GM12872 (cell line): ENCODE data around the gene MTRF1.

ENCODE experiments used
- TF ChIP-seq, protein P1 (sequence below): IDR thresholded peaks from 3 replicates; pipeline ENCODE4 v1.5.1; 2011; ENCODE audit warnings: low read depth, mild to moderate bottlenecking, low read length, moderate library complexity; ENCODE audit not compliant: insufficient read depth

The MTRF1 gene

DNA sequence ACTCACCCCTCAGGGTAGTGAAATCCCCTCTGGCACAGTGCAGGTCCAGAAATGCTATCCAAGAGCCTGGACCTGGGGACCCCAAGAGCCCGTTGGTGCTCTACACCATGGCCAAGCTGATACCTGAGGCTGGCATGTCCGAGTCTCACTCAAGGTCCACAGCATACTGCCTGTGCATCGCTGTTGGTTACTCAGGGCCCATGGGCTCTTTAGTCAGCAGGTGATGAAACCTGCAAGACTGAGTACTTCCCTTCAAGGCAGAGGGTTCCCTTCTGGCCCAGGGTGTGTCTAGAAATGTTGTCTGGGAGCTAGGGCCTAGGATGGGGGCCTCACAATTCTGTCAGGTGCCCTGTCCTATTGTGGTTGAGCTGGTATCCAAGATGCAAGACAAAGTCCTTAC lies 49.5 kb downstream of the MTRF1 start:
- TF ChIP-seq, protein P1, sequence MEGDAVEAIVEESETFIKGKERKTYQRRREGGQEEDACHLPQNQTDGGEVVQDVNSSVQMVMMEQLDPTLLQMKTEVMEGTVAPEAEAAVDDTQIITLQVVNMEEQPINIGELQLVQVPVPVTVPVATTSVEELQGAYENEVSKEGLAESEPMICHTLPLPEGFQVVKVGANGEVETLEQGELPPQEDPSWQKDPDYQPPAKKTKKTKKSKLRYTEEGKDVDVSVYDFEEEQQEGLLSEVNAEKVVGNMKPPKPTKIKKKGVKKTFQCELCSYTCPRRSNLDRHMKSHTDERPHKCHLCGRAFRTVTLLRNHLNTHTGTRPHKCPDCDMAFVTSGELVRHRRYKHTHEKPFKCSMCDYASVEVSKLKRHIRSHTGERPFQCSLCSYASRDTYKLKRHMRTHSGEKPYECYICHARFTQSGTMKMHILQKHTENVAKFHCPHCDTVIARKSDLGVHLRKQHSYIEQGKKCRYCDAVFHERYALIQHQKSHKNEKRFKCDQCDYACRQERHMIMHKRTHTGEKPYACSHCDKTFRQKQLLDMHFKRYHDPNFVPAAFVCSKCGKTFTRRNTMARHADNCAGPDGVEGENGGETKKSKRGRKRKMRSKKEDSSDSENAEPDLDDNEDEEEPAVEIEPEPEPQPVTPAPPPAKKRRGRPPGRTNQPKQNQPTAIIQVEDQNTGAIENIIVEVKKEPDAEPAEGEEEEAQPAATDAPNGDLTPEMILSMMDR: no peak

DNA sequence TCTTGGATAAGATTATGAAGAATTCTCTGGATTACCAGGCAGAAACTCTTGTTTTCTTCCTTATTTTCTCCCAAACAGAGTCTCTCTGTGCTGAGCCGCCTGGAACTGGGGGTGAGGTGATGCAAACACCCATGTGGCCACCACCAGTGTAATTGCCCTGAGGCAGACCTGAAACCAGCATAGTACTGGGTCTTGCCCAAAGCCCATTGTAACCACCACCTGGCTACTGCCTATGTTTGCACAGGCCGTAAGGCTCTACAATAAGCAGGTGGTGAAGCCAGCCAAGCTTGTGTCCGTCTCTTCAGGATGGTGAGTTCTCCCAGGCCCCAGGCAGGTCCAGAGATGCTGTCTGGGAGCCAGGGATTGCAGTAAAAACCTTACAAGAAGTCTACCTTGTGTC lies 50.1 kb downstream of the MTRF1 start:
- TF ChIP-seq, protein P1: no peak

DNA sequence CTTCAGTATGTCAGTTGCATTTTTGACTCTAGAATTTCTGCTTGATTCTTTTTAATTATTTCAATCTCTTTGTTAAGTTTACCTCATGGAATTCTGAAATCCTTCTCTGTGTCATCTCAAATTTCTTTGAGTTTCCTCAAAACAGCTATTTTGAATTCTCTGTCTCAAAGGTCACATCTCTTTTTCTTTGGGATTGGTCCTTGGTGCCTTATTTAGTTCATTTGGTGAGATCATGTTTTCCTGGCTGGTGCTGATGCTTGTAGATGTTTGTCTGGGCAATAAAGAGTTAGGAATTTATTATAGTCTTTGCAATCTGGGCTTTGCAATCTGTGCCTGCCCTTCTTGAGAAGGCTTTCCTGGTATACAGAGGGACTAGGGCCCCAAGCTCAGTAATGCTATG lies 50.5 kb downstream of the MTRF1 start:
- TF ChIP-seq, protein P1: no peak

DNA sequence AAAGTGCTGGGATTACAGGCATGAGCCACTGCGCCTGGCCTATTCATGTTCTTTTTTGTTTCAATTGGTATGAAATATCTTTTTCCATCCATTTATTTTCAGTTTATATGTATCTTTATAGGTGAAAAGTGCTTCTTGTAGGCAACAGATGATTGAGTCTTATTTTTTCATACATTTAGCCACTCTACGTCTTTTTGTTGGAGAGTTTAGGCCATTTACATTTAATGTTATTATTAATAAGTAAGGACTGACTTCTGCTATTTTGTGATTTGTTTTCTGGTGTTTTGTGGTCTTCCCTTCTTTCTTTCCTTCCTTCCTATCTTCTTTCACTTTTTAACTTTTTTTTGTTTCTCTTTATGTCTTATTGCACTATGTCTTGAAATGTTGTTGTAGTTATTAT lies 52.3 kb downstream of the MTRF1 start:
- TF ChIP-seq, protein P1: no peak

DNA sequence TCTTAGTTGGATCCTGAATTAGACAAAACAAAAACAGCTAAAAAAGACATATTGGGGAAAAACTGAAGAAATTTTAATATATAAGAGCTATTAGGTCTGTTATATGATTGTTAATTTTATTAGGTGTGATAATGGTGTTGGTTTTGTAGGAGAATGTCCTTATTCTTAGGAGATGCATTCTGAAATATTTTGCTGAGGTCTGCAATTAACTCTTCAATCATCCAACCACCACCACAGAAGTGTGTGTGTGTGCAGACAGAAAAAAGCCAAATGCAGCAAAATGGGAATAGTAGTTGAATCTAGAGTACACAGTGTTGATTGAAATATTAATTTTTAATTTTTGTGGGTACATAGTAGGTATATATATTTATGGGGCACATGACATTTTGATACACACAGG lies 56.9 kb downstream of the MTRF1 start:
- TF ChIP-seq, protein P1: no peak

DNA sequence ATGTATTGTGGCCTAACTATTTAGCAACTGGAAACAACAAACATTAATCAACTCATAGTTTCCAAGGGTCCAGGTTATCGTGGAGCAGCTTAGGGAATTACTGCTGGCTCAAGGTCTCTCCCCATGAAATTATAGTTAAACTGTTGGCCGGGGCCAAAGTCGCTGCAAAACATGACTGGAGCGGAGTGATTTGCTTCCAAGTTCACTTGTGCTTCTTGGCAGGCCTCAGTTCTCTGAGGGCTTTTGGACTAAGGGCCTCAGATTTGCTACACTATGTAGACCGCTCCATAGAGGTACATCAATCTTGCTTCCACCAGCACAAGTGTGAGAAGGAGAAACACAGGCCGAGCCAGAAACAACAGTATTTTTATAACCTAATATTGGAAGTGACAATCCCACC lies 59.6 kb downstream of the MTRF1 start:
- TF ChIP-seq, protein P1: no peak

DNA sequence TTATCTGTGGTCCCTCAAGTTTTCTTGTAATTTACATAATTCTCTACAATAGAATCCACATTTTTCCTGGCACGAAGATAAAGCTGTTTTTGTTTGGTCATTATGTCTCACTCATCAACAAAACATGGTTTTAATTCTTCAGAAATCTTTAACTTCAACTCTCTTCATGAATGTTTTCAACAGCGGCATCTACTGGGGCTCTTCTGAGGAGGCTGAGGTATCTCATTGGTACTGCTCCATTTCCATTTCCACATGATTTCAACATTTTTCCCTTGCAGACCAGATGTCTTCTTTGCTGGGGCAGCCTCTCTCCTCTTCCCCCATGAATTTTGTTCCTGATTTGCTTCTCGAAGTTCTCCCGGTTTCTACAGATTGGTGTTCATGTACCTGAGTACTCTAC lies 63.2 kb downstream of the MTRF1 start:
- TF ChIP-seq, protein P1: no peak

DNA sequence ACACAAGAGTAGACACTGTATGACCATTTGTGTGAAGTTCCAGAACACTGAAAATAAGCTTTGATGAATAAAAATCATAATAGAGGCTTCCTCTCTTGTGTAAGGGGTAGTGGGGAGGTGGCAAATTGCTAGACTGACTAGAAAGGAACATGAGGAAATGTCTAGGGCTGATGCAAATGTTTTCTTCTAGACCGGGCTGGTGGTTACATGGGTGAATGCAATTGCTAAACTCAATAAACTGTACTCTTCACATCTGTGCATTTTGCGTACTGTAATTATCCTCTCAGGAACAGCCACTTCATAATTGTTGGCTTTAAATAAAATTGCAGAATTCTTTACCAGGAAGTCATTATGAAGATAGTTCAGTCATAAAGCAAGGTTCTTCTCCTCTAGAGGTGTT lies 63.9 kb downstream of the MTRF1 start:
- TF ChIP-seq, protein P1: no peak
